Gastroesophageal sphincter (tissue), 4 donors: Measurements from ENCODE around the gene PRSS56. TPM values are rescaled to one million over a fixed set of nuclear protein-coding genes. Genes with fewer than 3 reads are reported as not detected.

Experiments
- ATAC-seq: fragments of 150-250 bp; one replicate; pipeline ENCODE4 v1.9.1; 2016; ENCODE audit warnings: mild to moderate bottlenecking, moderate library complexity
- H3K27ac ChIP-seq, 4 donors: fragments of 200-600 bp; sonication (generic) in 3 of 4; 1 replicate in 3 of 4; 2 replicates in 1 of 4; pipeline ENCODE4 v1.5.1; 2016 to 2019
- H3K27me3 ChIP-seq: fragments of 200-600 bp; sonication (generic); one replicate; pipeline ENCODE4 v1.5.1; 2019
- H3K36me3 ChIP-seq, 2 donors: fragments of 200-600 bp; sonication (generic); one replicate each; pipeline ENCODE4 v1.5.1; 2019; ENCODE audit warnings: control low read depth in 1 of 2
- H3K4me1 ChIP-seq, 3 donors: fragments of 200-600 bp; sonication (generic); 1 replicate in 2 of 3; 2 replicates in 1 of 3; pipeline ENCODE4 v1.5.1; 2016 to 2019; ENCODE audit warnings: control low read depth in 2 of 3
- H3K4me3 ChIP-seq, 2 donors: fragments of 200-600 bp; sonication (generic); one replicate each; pipeline ENCODE4 v1.5.1; 2019; ENCODE audit warnings: mild to moderate bottlenecking in 1 of 2, moderate library complexity in 1 of 2
- H3K9me3 ChIP-seq, 3 donors: fragments of 200-600 bp; sonication (generic); one replicate each; pipeline ENCODE4 v1.5.1; 2017 to 2019; ENCODE audit warnings: control low read depth in 2 of 3
- EP300 ChIP-seq: sonication (generic); formaldehyde crosslinking; IDR thresholded peaks from one replicate; pipeline ENCODE4 v1.6.1; 2017; ENCODE audit warnings: antibody characterized with exemption, mild to moderate bottlenecking
- POLR2A ChIP-seq, 2 donors: fragments of 450-650 bp; IDR thresholded peaks; one replicate each; pipeline ENCODE4 v1.6.1; 2017; ENCODE audit warnings: antibody characterized with exemption in 2 of 2, mild to moderate bottlenecking in 2 of 2, moderate library complexity in 1 of 2
- POLR2AphosphoS5 ChIP-seq: sonication (generic); formaldehyde crosslinking; IDR thresholded peaks from one replicate; pipeline ENCODE4 v1.6.1; 2017; ENCODE audit warnings: antibody characterized with exemption
- WGBS, 2 donors: methylation state at CpG; one replicate each; pipeline ENCODE4 v1.1.5; 2018; ENCODE audit warnings: low coverage in 1 of 2; 5-methylcytosine and 5-hydroxymethylcytosine counted together
- total RNA-seq, 4 donors: library from RNA; depleted of rRNA; stranded (reverse); fragments of >200 nt; gene quantifications; one replicate each; pipeline ENCODE4 v1.1.0, GENCODE V29; 2016
- TF ChIP-seq, protein P1 (sequence below), 4 experiments: fragments of 200-600 bp in 2 of 4; fragments of 450-650 bp in 2 of 4; sonication (generic) in 1 of 4; IDR thresholded peaks; one replicate each; pipeline ENCODE4 v1.5.1; 2017 to 2019; ENCODE audit warnings: antibody characterized with exemption in 4 of 4, mild to moderate bottlenecking in 2 of 4, moderate library complexity in 2 of 4

PRSS56 gene
- total RNA-seq, 4 donors from 2014 or later, result not detected

DNA sequence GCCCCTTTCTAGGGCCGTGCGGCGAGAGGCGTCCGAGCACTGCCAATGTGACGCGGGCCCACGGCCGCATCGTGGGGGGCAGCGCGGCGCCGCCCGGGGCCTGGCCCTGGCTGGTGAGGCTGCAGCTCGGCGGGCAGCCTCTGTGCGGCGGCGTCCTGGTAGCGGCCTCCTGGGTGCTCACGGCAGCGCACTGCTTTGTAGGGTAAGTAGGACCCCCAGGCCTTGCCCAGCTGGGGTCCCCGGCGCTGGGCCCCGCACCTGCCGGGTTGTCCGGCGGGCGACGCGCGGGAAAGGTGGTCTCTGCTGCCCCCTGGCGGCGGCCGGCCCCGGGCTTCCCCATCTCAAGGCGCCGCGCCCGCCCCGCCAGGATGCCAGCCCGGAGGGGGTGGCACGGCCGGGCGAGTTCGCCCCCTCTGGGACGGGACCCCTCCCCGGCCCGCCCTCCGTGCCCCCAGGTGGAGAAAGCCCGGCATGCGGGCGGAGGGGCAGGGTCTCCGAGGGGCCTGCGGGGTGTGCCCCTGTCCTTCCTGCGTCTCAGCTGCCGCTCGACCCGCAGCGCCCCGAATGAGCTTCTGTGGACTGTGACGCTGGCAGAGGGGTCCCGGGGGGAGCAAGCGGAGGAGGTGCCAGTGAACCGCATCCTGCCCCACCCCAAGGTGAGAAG, 1.9 kb downstream of the PRSS56 start:
- Histone ChIP-seq H3K27ac (no peak overlapping the region), H3K4me3 (peak overlapping the region in 1 of 2 donors; percentile 40), H3K27me3 (peaks cover 80% of the 10 kb centered on the region), H3K4me1 (peaks cover 0 to 44% (median 25%) of the 10 kb centered on the region in 3 donors), H3K36me3 (no peaks in the 10 kb centered on the region), H3K9me3 (no peaks in the 10 kb centered on the region)
- whole genome bisulfite sequencing, 2 donors, result no CpG with 5 or more reads among the region's 66 CpGs
- TF ChIP-seq, protein P1, sequence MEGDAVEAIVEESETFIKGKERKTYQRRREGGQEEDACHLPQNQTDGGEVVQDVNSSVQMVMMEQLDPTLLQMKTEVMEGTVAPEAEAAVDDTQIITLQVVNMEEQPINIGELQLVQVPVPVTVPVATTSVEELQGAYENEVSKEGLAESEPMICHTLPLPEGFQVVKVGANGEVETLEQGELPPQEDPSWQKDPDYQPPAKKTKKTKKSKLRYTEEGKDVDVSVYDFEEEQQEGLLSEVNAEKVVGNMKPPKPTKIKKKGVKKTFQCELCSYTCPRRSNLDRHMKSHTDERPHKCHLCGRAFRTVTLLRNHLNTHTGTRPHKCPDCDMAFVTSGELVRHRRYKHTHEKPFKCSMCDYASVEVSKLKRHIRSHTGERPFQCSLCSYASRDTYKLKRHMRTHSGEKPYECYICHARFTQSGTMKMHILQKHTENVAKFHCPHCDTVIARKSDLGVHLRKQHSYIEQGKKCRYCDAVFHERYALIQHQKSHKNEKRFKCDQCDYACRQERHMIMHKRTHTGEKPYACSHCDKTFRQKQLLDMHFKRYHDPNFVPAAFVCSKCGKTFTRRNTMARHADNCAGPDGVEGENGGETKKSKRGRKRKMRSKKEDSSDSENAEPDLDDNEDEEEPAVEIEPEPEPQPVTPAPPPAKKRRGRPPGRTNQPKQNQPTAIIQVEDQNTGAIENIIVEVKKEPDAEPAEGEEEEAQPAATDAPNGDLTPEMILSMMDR (IDR thresholded peaks at IDR 0.05), result peak in 3 of 4 experiments; percentile 74 to 98 (median 87)
- no peak for TF ChIP-seq EP300
- peak; percentile 65 for ATAC-seq

DNA sequence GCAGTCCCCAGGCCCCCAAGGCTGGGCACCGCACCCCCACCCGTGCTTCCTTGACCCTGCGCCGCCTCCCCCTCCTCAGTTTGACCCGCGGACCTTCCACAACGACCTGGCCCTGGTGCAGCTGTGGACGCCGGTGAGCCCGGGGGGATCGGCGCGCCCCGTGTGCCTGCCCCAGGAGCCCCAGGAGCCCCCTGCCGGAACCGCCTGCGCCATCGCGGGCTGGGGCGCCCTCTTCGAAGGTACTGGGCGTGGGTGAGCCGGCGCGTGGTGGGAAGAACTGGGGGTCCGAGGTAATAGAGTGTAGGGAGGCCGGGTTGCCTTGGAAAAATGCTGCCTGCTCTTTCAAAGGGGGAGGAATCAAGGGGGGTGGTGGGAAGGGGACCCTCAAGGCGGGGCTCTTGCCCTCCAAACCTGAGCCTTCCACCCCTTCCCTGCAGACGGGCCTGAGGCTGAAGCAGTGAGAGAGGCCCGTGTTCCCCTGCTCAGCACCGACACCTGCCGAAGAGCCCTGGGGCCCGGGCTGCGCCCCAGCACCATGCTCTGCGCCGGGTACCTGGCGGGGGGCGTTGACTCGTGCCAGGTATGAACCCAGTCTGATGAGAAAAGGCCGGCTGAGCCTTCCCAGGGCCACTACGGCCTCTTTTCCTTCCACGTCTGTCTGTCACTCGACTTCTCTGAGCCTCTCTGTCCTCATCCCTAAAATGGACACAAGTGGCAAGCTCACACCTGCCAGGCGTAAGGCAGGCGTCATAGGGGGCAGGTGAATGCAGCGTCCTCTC, 2.6 kb downstream of the PRSS56 start:
- TF ChIP-seq POLR2A (IDR thresholded peaks at IDR 0.05) (no peak), POLR2AphosphoS5 (no peak), EP300 (no peak)
- TF ChIP-seq, protein P1 (IDR thresholded peaks at IDR 0.05), result no peak
- Histone ChIP-seq H3K4me3 (peak overlapping the region in 1 of 2 donors; percentile 40), H3K27ac (no peak overlapping the region), H3K27me3 (peaks cover 80% of the 10 kb centered on the region), H3K36me3 (no peaks in the 10 kb centered on the region), H3K9me3 (no peaks in the 10 kb centered on the region), H3K4me1 (peaks cover 0 to 44% (median 25%) of the 10 kb centered on the region in 3 donors)
- 0% methylated on average over 1 of the region's 46 CpGs; no CpG with 5 or more reads in 1 of the 2 donors for WGBS, 2 donors
- ATAC-seq, result no peak

DNA sequence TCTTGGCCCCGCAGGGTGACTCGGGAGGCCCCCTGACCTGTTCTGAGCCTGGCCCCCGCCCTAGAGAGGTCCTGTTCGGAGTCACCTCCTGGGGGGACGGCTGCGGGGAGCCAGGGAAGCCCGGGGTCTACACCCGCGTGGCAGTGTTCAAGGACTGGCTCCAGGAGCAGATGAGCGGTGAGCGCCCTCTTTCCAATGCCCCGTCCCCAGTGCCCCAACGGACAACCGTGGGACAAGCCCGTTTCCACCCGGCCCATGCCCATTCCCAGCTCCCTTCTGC, 3.2 kb downstream of the PRSS56 start:
- peaks cover 85% of the 10 kb centered on the region for H3K27me3 ChIP-seq
- H3K36me3 ChIP-seq, result no peaks in the 10 kb centered on the region
- H3K4me3 ChIP-seq, result peak overlapping the region in 1 of 2 donors; percentile 40
- 11% methylated on average over 4 of the region's 16 CpGs; no CpG with 5 or more reads in 1 of the 2 donors for WGBS, 2 donors
- H3K9me3 ChIP-seq, result no peaks in the 10 kb centered on the region
- no peak for TF ChIP-seq EP300
- TF ChIP-seq POLR2A (IDR thresholded peaks at IDR 0.05), result no peak
- TF ChIP-seq, protein P1 (IDR thresholded peaks at IDR 0.05), result no peak
- no peak for TF ChIP-seq POLR2AphosphoS5
- no peak for ATAC-seq
- no peak overlapping the region for H3K27ac ChIP-seq
- peaks cover 0 to 44% (median 25%) of the 10 kb centered on the region in 3 donors for H3K4me1 ChIP-seq

DNA sequence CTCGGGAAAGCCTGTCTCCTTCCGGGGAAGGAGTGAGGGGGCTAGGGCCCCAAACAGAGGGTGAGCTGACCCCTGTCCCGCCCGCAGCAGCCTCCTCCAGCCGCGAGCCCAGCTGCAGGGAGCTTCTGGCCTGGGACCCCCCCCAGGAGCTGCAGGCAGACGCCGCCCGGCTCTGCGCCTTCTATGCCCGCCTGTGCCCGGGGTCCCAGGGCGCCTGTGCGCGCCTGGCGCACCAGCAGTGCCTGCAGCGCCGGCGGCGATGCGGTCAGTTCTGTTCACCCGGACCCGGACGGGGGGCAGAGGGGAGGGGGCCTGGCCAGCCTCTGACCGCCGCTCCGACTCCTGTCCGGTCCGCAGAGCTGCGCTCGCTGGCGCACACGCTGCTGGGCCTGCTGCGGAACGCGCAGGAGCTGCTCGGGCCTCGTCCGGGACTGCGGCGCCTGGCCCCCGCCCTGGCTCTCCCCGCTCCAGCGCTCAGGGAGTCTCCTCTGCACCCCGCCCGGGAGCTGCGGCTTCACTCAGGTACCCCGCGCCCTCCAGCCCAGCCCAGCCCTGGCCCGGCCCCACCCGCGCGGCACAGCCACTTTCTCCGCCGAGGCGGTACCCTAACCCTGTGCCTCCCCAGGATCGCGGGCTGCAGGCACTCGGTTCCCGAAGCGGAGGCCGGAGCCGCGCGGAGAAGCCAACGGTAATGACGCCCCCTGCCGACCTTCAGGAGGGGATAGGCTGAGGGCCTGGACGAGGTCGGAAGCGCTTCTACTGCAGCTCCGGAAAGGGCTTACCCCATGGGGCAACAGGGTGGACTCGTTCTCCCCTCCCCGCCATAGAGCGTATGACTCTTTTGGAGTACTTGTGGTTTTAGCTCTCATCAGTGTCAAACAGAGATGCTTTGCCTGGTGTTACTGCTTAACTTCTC, 3.8 kb downstream of the PRSS56 start:
- Histone ChIP-seq H3K4me1 (peaks cover 0 to 44% (median 25%) of the 10 kb centered on the region in 3 donors), H3K27me3 (peaks cover 81% of the 10 kb centered on the region), H3K9me3 (no peaks in the 10 kb centered on the region), H3K36me3 (no peaks in the 10 kb centered on the region), H3K4me3 (peak overlapping the region in 1 of 2 donors; percentile 40), H3K27ac (no peak overlapping the region)
- 20% methylated on average over 1 of the region's 75 CpGs; no CpG with 5 or more reads in 1 of the 2 donors for WGBS, 2 donors
- TF ChIP-seq, protein P1 (IDR thresholded peaks at IDR 0.05), result peak in 1 of 4 experiments; percentile 18
- no peak for TF ChIP-seq POLR2A (IDR thresholded peaks at IDR 0.05)
- no peak for TF ChIP-seq EP300
- ATAC-seq, result no peak
